Measurements from ENCODE around the gene DNAJB11.
A peak's percentile ranks its signal among the peaks of the same experiment; 100 is the strongest.
"Not testable (repeated sequence)": the region's sequence is repeated elsewhere in the genome, so short reads cannot be mapped to it uniquely, and the experiment has no call there.

DNAJB11 gene

GRCh38 chr3:186564586-186564985 lies 5.9 kb upstream of the DNAJB11 start:
- Histone ChIP-seq H3K9me3 (ENCODE audit: control insufficient read depth, low read length) (no peaks in the 10 kb centered on the region), H3K4me1 (ENCODE audit: control insufficient read depth, insufficient read depth, low read length, poor library complexity, severe bottlenecking) (peaks cover 10% of the 10 kb centered on the region), H3K27ac (ENCODE audit: low read depth, low read length, severe bottlenecking) (no peak overlapping the region), H3K36me3 (ENCODE audit: control insufficient read depth, insufficient read depth, low read length) (peaks cover 24% of the 10 kb centered on the region), H3K4me3 (ENCODE audit: extremely low read depth, insufficient read depth, low read length, poor library complexity, severe bottlenecking) (no peak overlapping the region)

GRCh38 chr3:186566772-186567071 lies 3.8 kb upstream of the DNAJB11 start:
- 1 to 2% methylated on average over 14 of the region's 14 CpGs for WGBS, 2 experiments (ENCODE audit: insufficient coverage in 2 of 2)

GRCh38 chr3:186567072-186567921 lies 3.2 kb upstream of the DNAJB11 start, which contains the start of gene TBCCD1:
TSS of gene TBCCD1 (minus strand) at chr3:186567339. CDS start at chr3:186564329, 3,010 bp downstream.
- peaks cover 21% of the 10 kb centered on the region for H3K36me3 ChIP-seq (ENCODE audit: control insufficient read depth, insufficient read depth, low read length)
- H3K9me3 ChIP-seq (ENCODE audit: control insufficient read depth, low read length), result no peaks in the 10 kb centered on the region
- H3K4me1 ChIP-seq (ENCODE audit: control insufficient read depth, insufficient read depth, low read length, poor library complexity, severe bottlenecking), result peaks cover 11% of the 10 kb centered on the region
- peak within 1 kb of the TSS; percentile 88 for H3K4me3 ChIP-seq (ENCODE audit: extremely low read depth, insufficient read depth, low read length, poor library complexity, severe bottlenecking)
- H3K27ac ChIP-seq (ENCODE audit: low read depth, low read length, severe bottlenecking), result peak within 1 kb of the TSS; percentile 41
- WGBS, 2 experiments (ENCODE audit: insufficient coverage in 2 of 2), result 1 to 2% methylated on average over 57 to 63 of the region's 66 CpGs

More at GRCh38 chr3:186566772-186567071, 3.8 kb upstream of the DNAJB11 start:
- Histone ChIP-seq H3K4me1 (ENCODE audit: control insufficient read depth, insufficient read depth, low read length, poor library complexity, severe bottlenecking) (peaks cover 11% of the 10 kb centered on the region), H3K9me3 (ENCODE audit: control insufficient read depth, low read length) (no peaks in the 10 kb centered on the region), H3K27ac (ENCODE audit: low read depth, low read length, severe bottlenecking) (peak overlapping the region; percentile 39), H3K36me3 (ENCODE audit: control insufficient read depth, insufficient read depth, low read length) (peaks cover 23% of the 10 kb centered on the region), H3K4me3 (ENCODE audit: extremely low read depth, insufficient read depth, low read length, poor library complexity, severe bottlenecking) (peak overlapping the region; percentile 88)

GRCh38 chr3:186569361-186569760 lies 1.2 kb upstream of the DNAJB11 start:
- H3K9me3 ChIP-seq (ENCODE audit: control insufficient read depth, low read length); H3K27ac ChIP-seq (ENCODE audit: low read depth, low read length, severe bottlenecking): not testable (repeated sequence)
- Histone ChIP-seq H3K4me1 (ENCODE audit: control insufficient read depth, insufficient read depth, low read length, poor library complexity, severe bottlenecking) (peaks cover 11% of the 10 kb centered on the region), H3K36me3 (ENCODE audit: control insufficient read depth, insufficient read depth, low read length) (peaks cover 21% of the 10 kb centered on the region), H3K4me3 (ENCODE audit: extremely low read depth, insufficient read depth, low read length, poor library complexity, severe bottlenecking) (peak overlapping the region; percentile 83)
- WGBS, 2 experiments (ENCODE audit: insufficient coverage in 2 of 2), result 91 to 95% methylated on average over 4 to 7 of the region's 11 CpGs

- peaks cover 11% of the 10 kb centered on the region for H3K4me1 ChIP-seq (ENCODE audit: control insufficient read depth, insufficient read depth, low read length, poor library complexity, severe bottlenecking)
- H3K4me3 ChIP-seq (ENCODE audit: extremely low read depth, insufficient read depth, low read length, poor library complexity, severe bottlenecking), result peak overlapping the region; percentile 83
- H3K27ac ChIP-seq (ENCODE audit: low read depth, low read length, severe bottlenecking), result peak overlapping the region; percentile 74
- no peaks in the 10 kb centered on the region for H3K9me3 ChIP-seq (ENCODE audit: control insufficient read depth, low read length)
- WGBS, 2 experiments (ENCODE audit: insufficient coverage in 2 of 2), result 0 to 21% methylated on average over 1 to 4 of the region's 7 CpGs
- peaks cover 25% of the 10 kb centered on the region for H3K36me3 ChIP-seq (ENCODE audit: control insufficient read depth, insufficient read depth, low read length)
Observed at GRCh38 chr3:186569779-186570095, 783 bp upstream of the DNAJB11 start.

GRCh38 chr3:186570941-186571643 lies 572 bp downstream of the DNAJB11 start:
- Histone ChIP-seq H3K9me3 (ENCODE audit: control insufficient read depth, low read length) (no peaks in the 10 kb centered on the region), H3K27ac (ENCODE audit: low read depth, low read length, severe bottlenecking) (peak overlapping the region; percentile 86), H3K36me3 (ENCODE audit: control insufficient read depth, insufficient read depth, low read length) (peaks cover 31% of the 10 kb centered on the region), H3K4me3 (ENCODE audit: extremely low read depth, insufficient read depth, low read length, poor library complexity, severe bottlenecking) (peak overlapping the region; percentile 83), H3K4me1 (ENCODE audit: control insufficient read depth, insufficient read depth, low read length, poor library complexity, severe bottlenecking) (peaks cover 11% of the 10 kb centered on the region)
- 13 to 17% methylated on average over 6 to 18 of the region's 21 CpGs for WGBS, 2 experiments (ENCODE audit: insufficient coverage in 2 of 2)

- H3K36me3 ChIP-seq (ENCODE audit: control insufficient read depth, insufficient read depth, low read length), result peaks cover 36% of the 10 kb centered on the region
- H3K4me3 ChIP-seq (ENCODE audit: extremely low read depth, insufficient read depth, low read length, poor library complexity, severe bottlenecking), result peak overlapping the region; percentile 83
- peaks cover 11% of the 10 kb centered on the region for H3K4me1 ChIP-seq (ENCODE audit: control insufficient read depth, insufficient read depth, low read length, poor library complexity, severe bottlenecking)
- no CpG with 5 or more reads among the region's 2 CpGs for WGBS, 2 experiments (ENCODE audit: insufficient coverage in 2 of 2)
- no peaks in the 10 kb centered on the region for H3K9me3 ChIP-seq (ENCODE audit: control insufficient read depth, low read length)
- H3K27ac ChIP-seq (ENCODE audit: low read depth, low read length, severe bottlenecking), result no peak overlapping the region
Observed at GRCh38 chr3:186571644-186572013, 1.1 kb downstream of the DNAJB11 start.

- peaks cover 80% of the 10 kb centered on the region for H3K36me3 ChIP-seq (ENCODE audit: control insufficient read depth, insufficient read depth, low read length)
- WGBS, 2 experiments (ENCODE audit: insufficient coverage in 2 of 2), result 83 to 100% methylated on average over 1 of the region's 2 CpGs
- no peak overlapping the region for H3K27ac ChIP-seq (ENCODE audit: low read depth, low read length, severe bottlenecking)
- H3K9me3 ChIP-seq (ENCODE audit: control insufficient read depth, low read length), result no peaks in the 10 kb centered on the region
- H3K4me3 ChIP-seq (ENCODE audit: extremely low read depth, insufficient read depth, low read length, poor library complexity, severe bottlenecking), result no peak overlapping the region
- H3K4me1 ChIP-seq (ENCODE audit: control insufficient read depth, insufficient read depth, low read length, poor library complexity, severe bottlenecking), result no peaks in the 10 kb centered on the region
Observed at GRCh38 chr3:186577521-186577920, 7.0 kb downstream of the DNAJB11 start.

- H3K9me3 ChIP-seq (ENCODE audit: control insufficient read depth, low read length), result no peaks in the 10 kb centered on the region
- H3K36me3 ChIP-seq (ENCODE audit: control insufficient read depth, insufficient read depth, low read length), result peaks cover 90% of the 10 kb centered on the region
- no CpG with 5 or more reads among the region's 3 CpGs for WGBS, 2 experiments (ENCODE audit: insufficient coverage in 2 of 2)
Observed at GRCh38 chr3:186580785-186581184, 10.3 kb downstream of the DNAJB11 start.

GRCh38 chr3:186582541-186582940 lies 12.0 kb downstream of the DNAJB11 start:
- H3K9me3 ChIP-seq (ENCODE audit: control insufficient read depth, low read length), result no peaks in the 10 kb centered on the region
- 93 to 98% methylated on average over 4 to 5 of the region's 6 CpGs for WGBS, 2 experiments (ENCODE audit: insufficient coverage in 2 of 2)
- peaks cover 79% of the 10 kb centered on the region for H3K36me3 ChIP-seq (ENCODE audit: control insufficient read depth, insufficient read depth, low read length)
- H3K27ac ChIP-seq (ENCODE audit: low read depth, low read length, severe bottlenecking), result no peak overlapping the region
- no peak overlapping the region for H3K4me3 ChIP-seq (ENCODE audit: extremely low read depth, insufficient read depth, low read length, poor library complexity, severe bottlenecking)
- H3K4me1 ChIP-seq (ENCODE audit: control insufficient read depth, insufficient read depth, low read length, poor library complexity, severe bottlenecking), result peaks cover 3% of the 10 kb centered on the region

More at GRCh38 chr3:186580785-186581184, 10.3 kb downstream of the DNAJB11 start:
- Histone ChIP-seq H3K27ac (ENCODE audit: low read depth, low read length, severe bottlenecking) (no peak overlapping the region), H3K4me3 (ENCODE audit: extremely low read depth, insufficient read depth, low read length, poor library complexity, severe bottlenecking) (no peak overlapping the region), H3K4me1 (ENCODE audit: control insufficient read depth, insufficient read depth, low read length, poor library complexity, severe bottlenecking) (peaks cover 3% of the 10 kb centered on the region)

GRCh38 chr3:186583831-186584230 lies 13.3 kb downstream of the DNAJB11 start:
- Histone ChIP-seq H3K27ac (ENCODE audit: low read depth, low read length, severe bottlenecking) (no peak overlapping the region), H3K36me3 (ENCODE audit: control insufficient read depth, insufficient read depth, low read length) (peaks cover 68% of the 10 kb centered on the region), H3K9me3 (ENCODE audit: control insufficient read depth, low read length) (no peaks in the 10 kb centered on the region), H3K4me1 (ENCODE audit: control insufficient read depth, insufficient read depth, low read length, poor library complexity, severe bottlenecking) (peaks cover 3% of the 10 kb centered on the region), H3K4me3 (ENCODE audit: extremely low read depth, insufficient read depth, low read length, poor library complexity, severe bottlenecking) (no peak overlapping the region)
- WGBS, 2 experiments (ENCODE audit: insufficient coverage in 2 of 2), result 84 to 87% methylated on average over 3 to 4 of the region's 5 CpGs

Measured in mesodermal cell (in vitro differentiated cells).